Lung (tissue), 12 donors: ENCODE data around the gene CLDN10. TPM values are rescaled to one million over a fixed set of nuclear protein-coding genes. Genes with fewer than 3 reads are reported as not detected.

Experiments
- ATAC-seq: fragments of 200-7000 bp; cut with Tn5 transposase; one replicate; pipeline ENCODE4 v1.9.1; 2020; ENCODE audit warnings: moderate number of reproducible peaks; ENCODE audit not compliant: insufficient read depth, low FRiP score
- DNase-seq, 3 donors: peaks; one replicate each; pipeline ENCODE4 v3.0.0-alpha.2; 2013 to 2017
- H3K27ac ChIP-seq, 2 donors: one replicate each; pipeline ENCODE4 v1.5.1; 2013; ENCODE audit warnings: mild to moderate bottlenecking in 2 of 2, moderate library complexity in 2 of 2, control low read depth in 1 of 2, inconsistent platforms in 1 of 2, low read depth in 1 of 2, low read length in 1 of 2
- H3K27me3 ChIP-seq, 3 donors: one replicate each; pipeline ENCODE4 v1.5.1; 2013; ENCODE audit warnings: low read length in 2 of 3; ENCODE audit not compliant: control insufficient read depth in 3 of 3, insufficient read depth in 3 of 3
- H3K36me3 ChIP-seq, 4 donors: one replicate each; pipeline ENCODE4 v1.5.1; 2013; ENCODE audit warnings: low read length in 4 of 4, mild to moderate bottlenecking in 1 of 4, moderate library complexity in 1 of 4; ENCODE audit not compliant: control insufficient read depth in 4 of 4, insufficient read depth in 4 of 4
- H3K4me1 ChIP-seq, 5 donors: one replicate each; pipeline ENCODE4 v1.5.1; 2013; ENCODE audit warnings: low read length in 5 of 5, mild to moderate bottlenecking in 2 of 5, moderate library complexity in 1 of 5; ENCODE audit not compliant: control insufficient read depth in 5 of 5, insufficient read depth in 5 of 5
- H3K4me3 ChIP-seq: one replicate; pipeline ENCODE4 v1.5.1; 2013; ENCODE audit warnings: mild to moderate bottlenecking, control low read depth, moderate library complexity
- H3K9ac ChIP-seq, 2 donors: one replicate each; pipeline ENCODE4 v1.5.1; 2013; ENCODE audit warnings: low read length in 2 of 2, control low read depth in 1 of 2; ENCODE audit not compliant: insufficient read depth in 1 of 2
- H3K9me3 ChIP-seq, 4 donors: one replicate each; pipeline ENCODE4 v1.5.1; 2013; ENCODE audit warnings: low read length in 3 of 4, mild to moderate bottlenecking in 1 of 4, moderate library complexity in 1 of 4; ENCODE audit not compliant: control insufficient read depth in 4 of 4, insufficient read depth in 3 of 4
- WGBS, 2 donors: extraction: QIAGEN DNeasy Blood & Tissue Kit; methylation state at CpG; one replicate each; pipeline ENCODE4 v1.1.7; 2013; 5-methylcytosine and 5-hydroxymethylcytosine counted together
- polyA plus RNA-seq, 2 donors: library from polyadenylated mRNA; stranded (reverse); fragments of 200-250 nt; gene quantifications; one replicate each; pipeline ENCODE4 v1.2.1, GENCODE V29; 2013
- total RNA-seq, 2 donors: library from RNA; depleted of rRNA in 1 of 2; stranded (reverse); fragments of >200 nt in 1 of 2; gene quantifications; one replicate each; pipeline ENCODE4 v1.2.1, GENCODE V29; 2014 to 2021
- TF ChIP-seq, protein P1 (sequence below): IDR thresholded peaks from 2 replicates; pipeline ENCODE4 v1.5.1; 2012; ENCODE audit warnings: mild to moderate bottlenecking; ENCODE audit errors: control extremely low read depth, extremely low read depth
- donor health status: control.
- donor health status: control.
- donor health status: Bipolar disorder and iron deficiency.
- donor health status: healthy.
- donor health status: DM: yes; HTN: yes; CAD: no.

Gene CLDN10
- total and polyA plus RNA-seq, 4 donors, result 3.0 to 14.5 (median 4.6) TPM

DNA sequence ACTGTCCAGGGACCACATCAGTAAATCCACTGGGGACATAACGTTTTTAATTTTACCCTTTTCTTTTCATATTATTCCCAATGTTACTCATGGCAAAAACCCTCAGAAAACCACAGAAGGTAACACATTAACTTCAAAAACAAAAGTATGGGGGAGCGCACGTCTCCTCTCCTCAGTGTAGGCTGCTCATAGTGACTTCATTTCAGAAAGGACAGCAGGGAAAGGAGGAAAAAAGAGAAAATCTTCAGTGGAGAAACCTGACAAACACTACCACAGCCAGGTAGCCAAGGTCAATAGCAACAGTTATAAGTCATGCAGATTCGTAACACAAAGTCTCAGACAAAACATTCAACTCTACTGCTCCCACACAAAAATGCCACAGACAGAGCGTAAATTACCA lies 70.6 kb downstream of the CLDN10 start:
- Histone ChIP-seq H3K9me3 (peaks cover 0 to 3% (median 0%) of the 10 kb centered on the region in 4 donors), H3K4me3 (no peak overlapping the region), H3K27me3 (no peaks in the 10 kb centered on the region), H3K4me1 (no peaks in the 10 kb centered on the region), H3K36me3 (peaks cover 0 to 43% (median 18%) of the 10 kb centered on the region in 4 donors), H3K27ac (no peak overlapping the region), H3K9ac (no peak overlapping the region)
- ATAC-seq, result no peak
- 47 to 48% methylated on average over 5 of the region's 5 CpGs for WGBS, 2 donors
- TF ChIP-seq, protein P1, sequence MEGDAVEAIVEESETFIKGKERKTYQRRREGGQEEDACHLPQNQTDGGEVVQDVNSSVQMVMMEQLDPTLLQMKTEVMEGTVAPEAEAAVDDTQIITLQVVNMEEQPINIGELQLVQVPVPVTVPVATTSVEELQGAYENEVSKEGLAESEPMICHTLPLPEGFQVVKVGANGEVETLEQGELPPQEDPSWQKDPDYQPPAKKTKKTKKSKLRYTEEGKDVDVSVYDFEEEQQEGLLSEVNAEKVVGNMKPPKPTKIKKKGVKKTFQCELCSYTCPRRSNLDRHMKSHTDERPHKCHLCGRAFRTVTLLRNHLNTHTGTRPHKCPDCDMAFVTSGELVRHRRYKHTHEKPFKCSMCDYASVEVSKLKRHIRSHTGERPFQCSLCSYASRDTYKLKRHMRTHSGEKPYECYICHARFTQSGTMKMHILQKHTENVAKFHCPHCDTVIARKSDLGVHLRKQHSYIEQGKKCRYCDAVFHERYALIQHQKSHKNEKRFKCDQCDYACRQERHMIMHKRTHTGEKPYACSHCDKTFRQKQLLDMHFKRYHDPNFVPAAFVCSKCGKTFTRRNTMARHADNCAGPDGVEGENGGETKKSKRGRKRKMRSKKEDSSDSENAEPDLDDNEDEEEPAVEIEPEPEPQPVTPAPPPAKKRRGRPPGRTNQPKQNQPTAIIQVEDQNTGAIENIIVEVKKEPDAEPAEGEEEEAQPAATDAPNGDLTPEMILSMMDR, result no peak
- DNase-seq, result no peak

DNA sequence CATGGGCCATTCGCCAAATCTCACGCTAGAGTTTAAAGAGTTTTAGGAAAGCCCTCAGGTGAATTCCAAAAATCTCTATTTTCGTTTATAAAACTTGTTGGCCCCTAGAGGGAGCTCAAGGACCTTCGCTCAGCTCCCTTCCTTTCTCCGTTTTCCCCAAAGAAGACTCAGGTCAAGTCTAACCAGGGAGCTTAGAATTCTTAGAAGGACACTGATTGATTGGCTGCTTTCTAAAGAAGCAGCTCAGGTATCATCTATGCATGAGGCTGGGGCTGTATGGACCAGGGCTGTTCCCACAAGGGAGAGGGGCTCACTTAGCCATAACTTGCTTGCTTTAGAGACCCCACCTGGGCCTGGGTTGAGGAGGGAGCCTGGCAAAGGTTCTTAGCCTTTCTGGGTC lies 71.5 kb downstream of the CLDN10 start:
- H3K27me3 ChIP-seq, result no peaks in the 10 kb centered on the region
- DNase-seq, result peak; percentile 29 to 77 (median 66)
- H3K9ac ChIP-seq, result no peak overlapping the region
- 14 to 19% methylated on average over 5 of the region's 5 CpGs for WGBS, 2 donors
- H3K27ac ChIP-seq, result no peak overlapping the region
- H3K9me3 ChIP-seq, result peaks cover 0 to 3% (median 0%) of the 10 kb centered on the region in 4 donors
- no peak overlapping the region for H3K4me3 ChIP-seq
- TF ChIP-seq, protein P1, result peak; percentile 32
- H3K36me3 ChIP-seq, result peaks cover 0 to 48% (median 21%) of the 10 kb centered on the region in 4 donors
- H3K4me1 ChIP-seq, result no peaks in the 10 kb centered on the region
- no peak for ATAC-seq

DNA sequence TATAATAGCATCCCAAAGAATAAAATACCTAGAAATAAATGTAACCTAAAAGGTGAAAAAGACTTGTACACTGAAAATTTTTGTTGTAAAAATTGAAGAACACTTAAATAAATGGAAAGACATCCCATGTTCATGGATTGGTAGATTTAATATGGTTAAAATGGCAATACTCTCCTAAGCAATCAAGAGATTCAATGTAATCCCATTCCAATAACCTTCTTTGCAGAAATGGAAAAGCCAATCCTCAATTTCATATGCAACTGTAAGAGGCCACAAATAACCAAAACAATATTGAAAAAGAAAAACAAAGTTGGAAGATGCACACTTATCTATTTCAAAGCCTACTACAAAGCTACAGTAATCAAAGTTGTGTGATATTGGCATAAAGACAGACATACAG lies 74.2 kb downstream of the CLDN10 start:
- Histone ChIP-seq H3K4me3 (no peak overlapping the region), H3K27me3 (no peaks in the 10 kb centered on the region), H3K27ac (no peak overlapping the region), H3K36me3 (peaks cover 0 to 56% (median 28%) of the 10 kb centered on the region in 4 donors), H3K9ac (no peak overlapping the region), H3K9me3 (peaks cover 0 to 3% (median 0%) of the 10 kb centered on the region in 4 donors), H3K4me1 (no peaks in the 10 kb centered on the region)
- ATAC-seq (no peak), DNase-seq (no peak)
- TF ChIP-seq, protein P1, result no peak

DNA sequence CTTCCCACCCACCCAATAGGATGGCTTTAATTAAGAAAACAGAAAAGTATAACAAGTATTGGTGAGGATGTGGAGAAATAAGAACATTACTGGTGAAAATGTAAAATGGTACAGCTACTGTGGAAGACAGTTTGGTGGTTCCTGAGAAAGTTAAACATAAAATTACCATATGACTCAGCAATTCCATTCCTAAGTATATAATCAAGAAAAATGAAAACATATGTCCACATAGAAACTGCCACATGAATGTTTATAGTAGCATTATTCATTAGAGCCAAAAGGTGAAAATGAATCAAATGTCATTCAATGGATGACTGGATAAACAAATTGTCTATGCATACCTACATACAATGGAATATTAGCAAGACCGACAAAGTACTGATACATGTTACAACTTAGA lies 75.1 kb downstream of the CLDN10 start:
- no peak for ATAC-seq
- no peak for DNase-seq
- WGBS, 2 donors, result 98 to 100% methylated on average over 1 of the region's 1 CpG
- Histone ChIP-seq H3K36me3 (peaks cover 0 to 64% (median 30%) of the 10 kb centered on the region in 4 donors), H3K4me3 (no peak overlapping the region), H3K27ac (no peak overlapping the region), H3K9ac (no peak overlapping the region), H3K9me3 (peaks cover 0 to 3% (median 0%) of the 10 kb centered on the region in 4 donors), H3K4me1 (no peaks in the 10 kb centered on the region), H3K27me3 (no peaks in the 10 kb centered on the region)
- TF ChIP-seq, protein P1, result no peak
